G401.6 (cell line): ENCODE data around the gene KRTAP10-8.
"Not testable (repeated sequence)": the region's sequence is repeated elsewhere in the genome, so short reads cannot be mapped to it uniquely, and the experiment has no call there.

Source experiments
- FAIRE-seq: peaks from 2 replicates; lab custom pipeline; 2012; peaks lifted over from hg19 to GRCh38; lab: Jason Lieb, UNC

Gene KRTAP10-8

DNA sequence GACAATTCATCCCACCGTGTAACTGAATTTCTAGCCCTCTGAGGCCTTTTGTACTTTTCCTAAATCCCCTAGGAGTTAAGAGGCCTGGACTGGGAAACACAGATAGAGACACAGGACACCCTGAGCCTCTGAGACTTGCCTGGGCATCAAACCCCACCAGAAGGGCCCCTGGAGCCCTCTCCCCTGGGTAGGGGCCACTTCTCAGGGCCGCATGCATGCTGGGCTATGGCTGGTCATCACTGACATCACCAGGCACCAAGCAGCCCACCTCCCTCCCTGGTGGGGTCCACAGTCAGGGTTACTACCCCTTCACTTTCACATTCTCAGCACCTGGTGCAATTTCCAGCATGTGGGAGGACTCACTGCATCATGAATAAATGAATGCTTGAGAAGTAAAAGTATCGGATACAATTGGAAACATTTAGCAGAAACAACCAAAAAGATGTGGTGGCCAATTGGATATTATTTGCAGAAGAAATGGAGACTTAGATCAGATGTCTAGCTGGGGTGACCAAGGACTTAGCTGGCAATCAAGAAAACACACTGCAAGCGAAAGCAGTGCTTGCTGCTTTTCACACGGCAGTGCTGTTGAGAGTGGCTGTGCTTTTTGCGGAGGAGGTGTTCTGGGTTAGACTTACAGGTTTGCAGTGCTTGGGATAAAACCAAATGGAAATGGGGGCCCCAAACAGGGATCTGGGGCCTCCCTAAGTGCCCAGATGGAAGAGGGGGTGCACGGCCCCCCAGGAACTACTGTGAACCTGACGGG, 12.4 kb upstream of the KRTAP10-8 start:
- no peak for FAIRE-seq

DNA sequence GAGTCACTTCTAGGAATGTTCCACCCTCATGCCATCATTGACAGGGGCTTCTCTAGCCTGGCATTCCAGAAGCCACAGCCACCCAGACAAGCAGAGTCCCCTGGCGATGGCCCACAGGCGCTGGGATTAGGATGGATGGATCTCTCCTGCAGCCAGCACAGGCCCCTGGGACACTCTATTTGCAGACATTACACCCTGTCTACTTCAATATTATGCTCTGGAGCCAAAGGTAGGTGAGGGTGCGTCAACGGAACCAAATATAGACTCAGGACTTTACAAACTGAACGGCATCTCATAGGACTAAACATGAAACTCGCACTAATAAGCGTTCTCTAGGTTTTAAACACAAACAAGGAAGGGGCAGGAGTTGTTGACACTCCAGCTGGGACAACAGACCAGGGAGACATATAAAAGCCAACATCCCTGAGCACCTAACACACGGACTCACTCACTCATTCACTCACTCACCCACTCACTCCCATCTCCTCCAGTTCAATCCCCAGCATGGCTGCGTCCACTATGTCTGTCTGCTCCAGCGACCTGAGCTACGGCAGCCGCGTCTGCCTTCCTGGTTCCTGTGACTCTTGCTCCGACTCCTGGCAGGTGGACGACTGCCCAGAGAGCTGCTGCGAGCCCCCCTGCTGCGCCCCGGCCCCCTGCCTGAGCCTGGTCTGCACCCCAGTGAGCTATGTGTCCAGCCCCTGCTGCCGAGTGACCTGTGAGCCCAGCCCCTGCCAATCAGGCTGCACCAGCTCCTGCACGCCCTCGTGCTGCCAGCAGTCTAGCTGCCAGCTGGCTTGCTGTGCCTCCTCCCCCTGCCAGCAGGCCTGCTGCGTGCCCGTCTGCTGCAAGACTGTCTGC, 11.5 kb upstream of the KRTAP10-8 start, which contains the start of gene KRTAP10-7:
KRTAP10-7 (plus strand) TSS at position 480 of the 861 bp plus-strand sequence; CDS start at position 505, 25 bp downstream.
- FAIRE-seq = not testable (repeated sequence)

DNA sequence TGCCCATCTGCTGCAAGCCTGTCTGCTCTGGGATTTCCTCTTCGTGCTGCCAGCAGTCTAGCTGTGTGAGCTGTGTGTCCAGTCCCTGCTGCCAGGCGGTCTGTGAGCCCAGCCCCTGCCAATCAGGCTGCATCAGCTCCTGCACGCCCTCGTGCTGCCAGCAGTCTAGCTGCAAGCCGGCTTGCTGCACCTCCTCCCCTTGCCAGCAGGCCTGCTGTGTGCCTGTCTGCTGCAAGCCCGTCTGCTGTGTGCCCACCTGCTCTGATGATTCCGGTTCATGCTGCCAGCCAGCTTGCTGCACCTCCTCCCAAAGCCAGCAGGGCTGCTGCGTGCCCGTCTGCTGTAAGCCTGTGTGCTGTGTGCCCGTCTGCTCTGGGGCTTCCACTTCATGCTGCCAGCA, 10.8 kb upstream of the KRTAP10-8 start:
- FAIRE-seq = not testable (repeated sequence)

DNA sequence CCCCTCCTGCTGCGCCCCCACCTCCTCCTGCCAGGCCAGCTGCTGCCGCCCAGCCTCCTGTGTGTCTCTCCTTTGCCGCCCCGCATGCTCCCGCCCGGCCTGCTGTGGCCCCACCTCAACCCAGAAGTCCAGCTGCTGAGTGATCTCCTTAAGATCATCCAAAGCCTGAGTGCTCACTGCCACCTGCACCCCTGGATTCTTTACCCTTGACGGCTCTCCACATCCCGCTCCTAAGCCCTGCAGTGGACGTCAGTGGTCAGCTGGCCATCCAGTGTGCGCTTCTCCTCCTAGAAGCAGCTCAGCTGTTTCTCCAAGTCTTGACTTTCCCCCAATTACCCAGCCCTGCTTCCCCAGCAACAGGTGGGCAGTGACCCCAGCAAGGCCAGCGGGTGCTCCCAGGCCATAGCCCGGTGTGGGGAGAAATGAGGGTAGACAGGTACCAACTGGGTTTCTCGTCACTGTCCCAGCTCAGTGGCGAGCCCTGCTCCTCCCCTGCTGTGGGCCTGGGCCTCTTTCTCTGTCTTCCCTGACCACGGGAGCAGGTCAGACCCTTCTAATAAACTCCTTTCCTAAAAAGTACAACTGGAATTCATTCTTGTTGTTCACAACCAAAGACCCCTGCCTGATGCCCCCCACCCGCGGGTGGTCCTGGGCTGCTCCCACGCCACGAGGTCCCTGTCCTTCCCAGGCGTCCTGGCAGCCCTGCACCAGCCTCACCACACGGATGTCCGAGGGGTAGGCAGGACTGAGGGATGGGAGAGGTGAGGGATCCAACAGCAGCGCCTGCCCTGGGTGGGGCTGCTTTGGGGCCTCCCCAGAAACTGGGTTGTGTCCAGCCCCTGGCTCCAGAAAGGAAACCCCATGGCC, 10.1 kb upstream of the KRTAP10-8 start:
- no peak for FAIRE-seq

DNA sequence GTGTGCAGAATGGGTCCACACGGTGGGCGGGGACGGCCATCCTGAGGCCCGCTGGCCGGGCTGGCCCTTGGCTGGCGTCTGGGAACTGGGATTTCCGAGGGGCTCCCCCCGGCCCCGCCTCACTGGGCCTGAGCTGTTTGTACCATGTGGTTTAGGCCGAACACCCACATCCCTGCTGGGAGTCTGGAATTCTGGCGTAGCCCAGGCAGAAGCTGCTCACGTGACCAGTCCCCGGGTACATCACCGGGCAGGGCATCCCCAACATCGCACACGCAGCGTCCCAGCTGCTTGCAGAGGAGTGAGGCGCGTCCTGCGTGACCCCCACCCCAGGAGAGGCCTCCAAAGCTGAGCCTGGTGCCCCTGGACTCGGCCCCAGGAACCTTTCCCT, 9.4 kb upstream of the KRTAP10-8 start:
- no peak for FAIRE-seq

DNA sequence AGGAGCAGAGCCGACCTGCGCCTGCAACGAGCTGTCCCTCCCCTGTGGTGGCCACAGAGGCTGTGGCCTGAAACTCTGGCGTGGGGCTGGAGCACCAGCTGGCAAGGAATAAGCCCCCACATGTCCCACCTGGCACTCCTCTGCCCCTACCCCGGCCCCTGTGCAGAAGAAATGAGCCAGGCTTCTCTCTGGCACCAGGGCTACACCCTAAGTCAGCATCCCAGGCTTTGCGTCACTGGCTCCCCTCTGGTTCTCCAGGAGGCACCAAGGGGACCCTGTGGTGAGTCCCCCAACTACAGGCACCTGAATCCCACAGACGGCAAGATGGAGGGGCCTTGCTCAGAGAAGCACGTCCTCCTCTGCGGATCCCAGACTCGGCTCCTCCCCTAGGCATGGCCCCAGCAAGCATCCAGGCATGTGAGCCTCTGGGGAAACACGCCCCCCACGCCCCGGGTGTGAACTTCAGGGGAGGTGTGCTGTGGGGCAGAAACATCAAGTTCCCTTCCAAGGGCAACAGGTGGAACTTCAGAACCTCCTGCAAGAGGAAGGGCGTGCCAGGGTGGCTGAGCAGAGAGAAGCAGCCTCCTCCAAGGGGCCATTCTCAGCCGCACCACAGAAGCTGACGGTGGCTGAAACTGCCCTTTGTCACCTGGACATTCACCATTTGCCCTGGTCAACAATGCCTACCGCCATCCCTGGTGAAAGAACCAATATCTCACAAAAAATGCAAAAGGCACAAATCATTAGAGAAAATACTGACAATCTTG, 8.6 kb upstream of the KRTAP10-8 start:
- no peak for FAIRE-seq

DNA sequence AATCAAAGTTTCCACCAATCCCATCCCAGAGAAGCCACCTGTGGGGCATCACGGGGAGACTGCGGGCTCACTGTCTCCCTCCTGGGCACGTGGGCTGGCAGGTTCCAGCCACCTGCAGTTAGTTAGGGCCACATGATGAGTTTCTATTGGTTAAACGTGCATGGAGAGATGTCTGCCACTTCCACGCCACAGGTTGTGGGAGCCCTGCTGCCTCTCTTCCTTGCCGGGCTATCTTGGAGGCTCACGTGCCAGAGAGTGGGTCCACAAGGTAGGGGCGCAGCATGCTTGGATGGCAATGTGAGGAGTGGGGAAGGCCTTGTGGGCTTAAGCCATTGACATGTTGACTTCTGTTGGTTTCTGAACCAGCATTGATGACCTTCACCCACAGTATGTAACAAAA, 8.0 kb upstream of the KRTAP10-8 start:
- FAIRE-seq = no peak

DNA sequence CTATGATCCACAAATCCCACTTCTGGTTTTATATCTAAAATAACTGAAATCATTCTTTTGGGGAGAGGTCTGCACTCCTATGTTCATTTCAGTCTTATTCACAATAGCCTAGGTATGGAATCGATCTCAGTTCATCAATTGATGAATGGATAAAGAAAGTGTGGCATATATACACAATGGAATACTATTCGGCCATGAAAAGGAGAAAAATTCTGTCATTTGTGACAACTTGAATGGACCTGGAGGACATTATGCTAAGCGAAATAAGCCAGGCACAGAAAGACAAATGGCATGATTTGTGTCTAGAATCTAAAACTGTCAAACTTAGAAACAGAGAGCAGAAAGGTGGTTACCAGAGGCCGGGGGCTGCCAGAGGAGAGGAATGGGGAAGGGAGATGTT, 5.4 kb upstream of the KRTAP10-8 start:
- no peak for FAIRE-seq

DNA sequence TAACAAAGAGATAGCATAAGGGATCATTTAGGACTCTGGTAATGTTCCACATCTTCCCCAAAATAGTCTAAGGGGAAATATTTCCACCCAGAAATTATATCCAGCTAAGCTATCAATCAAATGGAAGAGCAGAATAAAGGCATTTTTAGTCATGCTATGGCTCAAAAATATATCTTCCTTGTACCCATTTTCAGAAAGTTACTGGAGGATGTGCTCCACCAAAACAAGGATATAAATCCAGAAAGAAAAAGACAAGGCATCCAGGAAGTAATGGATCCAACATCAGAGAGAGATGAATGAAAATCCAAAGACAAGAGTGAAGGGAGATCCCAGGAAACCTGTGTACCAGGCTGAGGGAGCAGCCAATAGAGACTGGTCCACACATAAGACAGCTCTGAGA, 2.7 kb upstream of the KRTAP10-8 start:
- FAIRE-seq = no peak

DNA sequence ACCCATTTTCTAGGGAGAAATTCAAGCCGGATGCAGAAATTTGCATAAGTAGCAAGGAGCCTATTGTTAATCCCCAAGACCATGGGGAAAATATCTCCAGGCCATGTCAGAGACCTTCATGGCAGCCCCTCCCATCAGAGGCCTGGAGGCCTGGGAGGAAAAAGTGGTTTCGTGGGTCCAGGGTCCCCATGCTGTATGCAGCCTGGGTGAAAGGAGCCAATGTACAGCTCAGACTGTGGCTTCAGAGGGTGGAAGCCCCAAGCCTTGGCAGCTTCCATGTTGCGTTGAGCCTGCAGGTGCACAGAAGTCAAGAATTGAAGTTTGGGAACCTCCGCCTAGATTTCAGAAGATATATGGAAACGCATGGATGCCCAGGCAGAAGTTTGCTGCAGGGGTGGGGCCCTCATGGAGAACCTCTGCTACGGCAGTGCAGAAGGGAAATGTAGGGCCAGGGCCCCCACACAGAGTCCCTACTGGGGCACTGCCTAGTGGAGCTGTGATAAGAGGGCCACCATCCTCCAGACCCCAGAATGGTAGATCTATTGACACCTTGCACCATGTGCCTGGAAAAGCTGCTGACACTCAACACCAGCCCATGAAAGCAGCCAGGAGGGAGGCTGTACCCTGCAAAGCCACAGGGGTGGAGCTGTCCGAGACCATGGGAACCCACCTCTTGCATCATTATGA, 1.6 kb upstream of the KRTAP10-8 start:
- not testable (repeated sequence) for FAIRE-seq

DNA sequence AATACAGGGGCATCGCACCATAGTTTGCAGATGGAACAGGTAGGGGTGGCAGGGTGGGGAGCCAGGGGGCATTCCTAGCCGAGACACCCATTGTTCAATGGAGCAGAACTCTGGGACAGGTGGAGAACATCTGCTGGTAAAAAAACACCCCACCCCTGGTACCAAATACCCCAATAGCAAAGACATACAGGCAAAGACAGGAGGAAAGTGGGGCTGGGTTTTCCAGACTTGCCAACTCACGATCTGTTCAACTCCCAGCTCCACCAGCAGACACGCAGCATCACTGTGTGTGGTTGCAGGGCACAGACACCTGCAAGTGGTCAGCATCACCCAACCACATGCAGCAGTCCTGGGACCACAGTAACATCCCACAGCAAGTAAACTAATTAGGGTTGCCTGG, 328 bp upstream of the KRTAP10-8 start:
- no peak for FAIRE-seq

DNA sequence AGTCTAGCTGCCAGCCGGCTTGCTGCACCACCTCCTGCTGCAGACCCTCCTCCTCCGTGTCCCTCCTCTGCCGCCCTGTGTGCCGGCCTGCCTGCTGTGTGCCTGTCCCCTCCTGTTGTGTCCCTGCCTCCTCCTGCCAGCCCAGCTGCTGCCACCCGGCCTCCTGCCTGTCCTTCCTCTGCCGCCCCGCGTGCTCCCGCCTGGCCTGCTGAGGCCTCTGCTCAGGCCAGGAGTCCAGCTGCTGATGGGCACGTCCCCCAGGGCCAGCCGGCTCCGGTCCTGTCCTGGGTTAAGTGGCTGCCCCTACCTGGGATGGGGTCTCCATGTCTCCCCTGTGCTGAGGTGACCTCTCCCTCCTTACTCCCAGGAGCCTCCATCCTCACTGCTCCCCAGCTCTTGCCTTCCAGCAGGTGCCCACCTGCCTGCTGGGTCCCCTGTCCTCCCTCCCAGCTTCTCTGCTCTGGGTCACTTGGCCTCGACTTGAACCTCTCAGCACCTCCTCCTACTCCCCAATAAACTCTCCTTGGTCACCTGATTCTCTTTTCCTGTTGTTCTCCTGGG, 870 bp downstream of the KRTAP10-8 start:
- no peak for FAIRE-seq

DNA sequence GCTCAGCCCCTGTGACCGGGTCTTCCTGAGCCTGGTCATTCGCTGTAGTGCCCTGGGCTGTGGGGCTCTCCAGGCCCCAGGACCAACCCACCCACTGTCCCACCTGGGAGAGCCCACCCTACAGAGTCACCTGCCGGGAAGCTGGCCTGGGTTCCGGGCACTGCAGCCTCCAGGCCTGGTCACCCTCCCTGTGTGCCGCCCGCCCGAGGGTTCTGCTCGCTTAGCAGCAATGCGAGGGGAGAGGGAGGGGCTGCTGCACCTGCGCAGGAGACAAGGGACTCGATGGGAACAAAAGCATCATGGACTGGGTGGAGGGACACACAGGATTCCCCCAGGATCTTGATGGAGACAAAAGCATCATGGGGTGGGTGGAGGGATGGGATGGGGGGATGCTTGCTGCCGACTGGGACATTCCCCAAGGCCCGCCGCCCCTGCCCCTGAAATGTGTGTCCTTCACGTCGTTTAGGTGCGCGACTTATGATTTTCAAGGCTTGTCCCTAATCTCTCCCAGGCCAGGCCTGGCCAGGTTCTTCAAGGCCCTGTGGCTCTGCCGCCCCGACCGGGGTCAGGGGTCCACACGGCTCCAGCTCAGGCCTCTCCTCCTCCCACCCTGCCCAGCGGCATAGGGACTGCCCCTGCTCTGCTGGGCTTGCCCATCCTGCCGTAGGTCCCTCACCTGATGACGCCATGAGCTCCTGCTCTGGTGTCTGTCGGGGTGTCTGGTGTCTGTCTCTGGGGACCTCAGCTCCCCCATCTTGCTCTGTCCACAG, 1.7 kb downstream of the KRTAP10-8 start:
- no peak for FAIRE-seq

DNA sequence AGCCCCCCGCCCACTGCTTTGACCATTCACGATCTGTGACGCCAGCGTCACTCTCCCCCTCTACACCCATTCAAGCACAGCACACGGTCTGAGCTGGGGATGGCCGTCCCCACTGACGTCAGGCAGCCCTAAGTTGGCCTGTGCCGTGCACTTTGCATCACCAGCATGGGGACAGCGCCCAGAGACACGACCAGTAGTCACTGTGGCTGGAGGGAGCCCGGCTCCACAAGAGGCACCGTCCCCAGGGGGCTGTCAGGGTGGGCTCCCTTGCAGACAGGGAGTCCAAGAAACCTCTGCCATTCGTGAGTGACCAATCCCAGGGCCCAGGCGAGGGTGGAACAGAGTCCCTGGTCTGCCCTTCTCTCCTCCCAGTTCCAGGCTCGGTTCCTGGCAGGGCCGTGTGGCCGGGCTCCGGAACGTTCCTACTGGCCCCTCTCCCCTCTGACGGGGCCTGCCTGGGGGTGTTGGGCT, 2.3 kb downstream of the KRTAP10-8 start:
- FAIRE-seq = no peak

DNA sequence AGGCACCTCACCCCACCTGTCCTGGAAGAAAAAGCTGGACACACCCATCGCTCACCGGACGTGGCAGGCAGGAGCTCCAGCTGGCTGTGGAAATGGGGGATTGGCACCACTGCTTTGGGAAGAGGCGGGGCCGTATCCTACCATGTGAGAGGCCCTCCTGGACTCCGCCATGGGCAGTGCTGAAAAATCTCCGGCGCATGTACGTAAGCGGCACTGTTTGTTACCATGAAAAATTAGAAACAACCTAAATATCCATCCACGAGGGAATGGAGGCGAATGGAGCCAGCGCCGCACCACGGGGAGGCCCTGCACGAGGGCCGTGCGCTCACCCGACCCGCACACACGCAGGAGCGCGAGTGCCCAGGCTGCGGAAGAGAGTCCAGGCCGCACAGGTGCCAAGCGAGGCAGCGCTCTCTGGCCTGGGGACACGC, 3.1 kb downstream of the KRTAP10-8 start:
- FAIRE-seq = no peak

DNA sequence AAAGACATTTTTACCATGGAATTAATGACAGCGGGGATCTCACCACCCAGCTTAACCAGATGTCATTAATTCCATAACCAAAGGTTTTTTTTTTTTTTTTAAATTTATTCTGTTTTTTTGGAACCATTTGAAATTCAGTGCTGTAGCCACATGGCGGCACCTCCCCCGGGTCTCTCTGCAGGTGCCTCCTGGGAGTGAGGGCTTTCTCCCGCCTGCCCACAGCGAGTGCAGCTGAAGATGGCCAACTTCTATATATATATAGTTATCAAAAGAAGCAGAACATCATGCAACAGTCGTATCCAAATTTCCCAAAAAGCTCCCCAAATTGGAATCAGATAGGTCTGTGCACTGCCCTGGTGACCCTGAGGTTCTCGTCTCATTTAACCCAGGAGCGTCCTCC, 3.6 kb downstream of the KRTAP10-8 start:
- FAIRE-seq = no peak

DNA sequence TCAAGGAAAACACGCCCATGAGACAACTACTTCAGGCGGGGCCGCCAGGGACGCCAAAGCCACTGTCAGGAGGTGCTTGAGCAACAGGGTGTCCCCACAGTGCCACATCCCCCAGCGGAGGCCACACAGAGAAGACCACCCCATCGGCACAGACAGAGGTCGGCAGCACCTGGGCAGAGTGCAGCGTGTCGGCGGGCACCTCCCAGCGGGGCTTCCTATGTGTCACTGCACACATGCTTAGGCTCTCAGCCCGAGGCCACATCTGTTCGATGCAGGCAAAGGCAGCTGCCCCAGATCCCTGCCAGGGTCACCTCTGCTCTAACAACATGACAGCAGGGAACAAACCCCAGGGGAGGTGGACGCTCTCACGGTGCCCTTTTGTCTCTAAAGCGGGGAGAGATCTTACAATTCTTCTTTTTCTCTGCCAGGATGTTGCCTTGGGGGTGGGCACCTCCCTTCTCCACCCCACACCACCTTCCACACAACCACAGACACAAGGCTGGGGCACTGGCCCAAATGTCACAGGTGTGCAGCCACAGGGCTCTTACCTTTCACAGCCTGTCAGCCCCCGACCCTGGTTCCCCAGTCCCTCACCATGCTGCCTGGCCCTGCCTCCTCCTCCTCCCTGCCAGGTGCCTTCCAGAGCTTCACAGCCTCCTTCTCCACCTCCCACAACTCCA, 4.2 kb downstream of the KRTAP10-8 start:
- FAIRE-seq = no peak

DNA sequence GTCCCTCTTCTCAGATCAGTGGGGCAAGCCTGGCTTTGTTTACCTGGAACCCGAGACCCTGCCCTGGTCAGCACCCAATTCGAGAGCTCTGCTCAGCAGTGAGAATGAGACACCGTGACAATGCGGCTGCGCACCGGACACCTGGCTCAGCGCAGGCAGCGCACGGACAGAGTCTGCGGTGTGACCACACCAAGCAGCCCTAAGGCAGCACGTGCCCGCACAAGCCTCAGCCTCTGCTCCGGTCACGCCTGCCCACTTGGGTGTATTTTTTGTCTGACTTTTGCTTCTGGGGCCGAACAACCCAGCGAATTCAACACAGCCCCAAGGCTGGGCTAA, 4.7 kb downstream of the KRTAP10-8 start:
- FAIRE-seq = no peak

DNA sequence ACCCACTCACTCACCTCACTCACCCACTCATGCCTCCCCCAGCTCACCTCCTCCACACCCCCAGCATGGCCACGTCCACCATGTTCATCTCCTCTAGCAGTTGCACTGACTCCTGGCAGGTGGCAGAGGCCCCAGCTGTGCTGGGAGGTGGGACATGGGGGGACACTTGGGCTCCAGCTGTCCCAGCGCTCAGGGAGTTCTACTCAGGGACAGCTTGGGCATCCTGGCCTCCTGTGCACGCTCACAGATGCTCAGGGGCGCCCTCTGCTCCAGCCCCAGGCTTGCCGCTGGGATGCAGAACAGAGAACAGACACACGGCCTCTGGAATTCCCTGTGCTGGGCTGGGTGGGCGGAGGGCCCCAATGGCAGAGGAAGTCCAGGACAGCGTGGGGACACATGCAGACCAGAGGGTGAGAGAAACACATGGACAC, 5.2 kb downstream of the KRTAP10-8 start:
- FAIRE-seq = no peak
